H9 (cell line): ENCODE results near the gene TMCC1. TPM values are rescaled to one million over a fixed set of nuclear protein-coding genes. Genes with fewer than 3 reads are reported as not detected.

Experiments
- DNase-seq: peaks from one replicate; pipeline ENCODE4 v3.0.0-alpha.2; 2017
- H2AFZ ChIP-seq: one replicate; pipeline ENCODE4 v1.6.1; 2013; ENCODE audit warnings: mild to moderate bottlenecking, low read length, control low read depth, moderate library complexity
- H2AK5ac ChIP-seq: 2 replicates; pipeline ENCODE4 v1.6.1; 2013; ENCODE audit warnings: low read length, control low read depth, mixed read lengths; ENCODE audit not compliant: insufficient read length
- H2BK120ac ChIP-seq: one replicate; pipeline ENCODE4 v1.6.1; 2013; ENCODE audit warnings: low read depth, mild to moderate bottlenecking, low read length, control low read depth, inconsistent platforms; ENCODE audit not compliant: poor library complexity, severe bottlenecking
- H2BK12ac ChIP-seq: 2 replicates; pipeline ENCODE4 v1.6.1; 2013; ENCODE audit warnings: low read length, control low read depth, mixed read lengths, low read depth; ENCODE audit not compliant: insufficient read length
- H2BK15ac ChIP-seq: 2 replicates; pipeline ENCODE4 v1.6.1; 2013; ENCODE audit warnings: low read depth, low read length, control low read depth
- H2BK20ac ChIP-seq: one replicate; pipeline ENCODE4 v1.6.1; 2013; ENCODE audit warnings: low read depth, mild to moderate bottlenecking, low read length, control low read depth, inconsistent platforms; ENCODE audit not compliant: poor library complexity, severe bottlenecking
- H2BK5ac ChIP-seq: 2 replicates; pipeline ENCODE4 v1.6.1; 2013; ENCODE audit warnings: low read length, control low read depth, mixed read lengths; ENCODE audit not compliant: insufficient read length
- H3K14ac ChIP-seq: 2 replicates; pipeline ENCODE4 v1.6.1; 2013; ENCODE audit warnings: low read length, control low read depth; ENCODE audit not compliant: insufficient read depth
- H3K18ac ChIP-seq: 2 replicates; pipeline ENCODE4 v1.6.1; 2013; ENCODE audit warnings: low read depth, mild to moderate bottlenecking, mixed read lengths, low read length, control low read depth; ENCODE audit not compliant: insufficient read length
- H3K23ac ChIP-seq: 2 replicates; pipeline ENCODE4 v1.6.1; 2013; ENCODE audit warnings: low read length, control low read depth, mixed read lengths, low read depth; ENCODE audit not compliant: insufficient read length
- H3K23me2 ChIP-seq: 2 replicates; pipeline ENCODE4 v1.6.1; 2013; ENCODE audit warnings: low read depth, mild to moderate bottlenecking, mixed read lengths, low read length, control low read depth; ENCODE audit not compliant: insufficient read length, poor library complexity, severe bottlenecking
- H3K27ac ChIP-seq: 2 replicates; pipeline ENCODE4 v1.5.1; 2013; ENCODE audit warnings: low read length, control low read depth, mixed read lengths, low read depth; ENCODE audit not compliant: insufficient read length
- H3K27me3 ChIP-seq: 2 replicates; pipeline ENCODE4 v1.6.1; 2013; ENCODE audit warnings: low read length, control low read depth, inconsistent platforms; ENCODE audit not compliant: insufficient read depth
- H3K4ac ChIP-seq: 2 replicates; pipeline ENCODE4 v1.6.1; 2013; ENCODE audit warnings: low read depth, mild to moderate bottlenecking, control low read depth, inconsistent platforms, low read length, moderate library complexity
- H3K4me1 ChIP-seq: 2 replicates; pipeline ENCODE4 v1.6.1; 2013; ENCODE audit warnings: low read length, control low read depth, inconsistent platforms; ENCODE audit not compliant: insufficient read depth
- H3K4me2 ChIP-seq: 2 replicates; pipeline ENCODE4 v1.6.1; 2013; ENCODE audit warnings: low read length, control low read depth, mixed read lengths; ENCODE audit not compliant: insufficient read length, insufficient read depth
- H3K56ac ChIP-seq: 2 replicates; pipeline ENCODE4 v1.6.1; 2013; ENCODE audit warnings: low read depth, mild to moderate bottlenecking, mixed read lengths, low read length, control low read depth; ENCODE audit not compliant: insufficient read length
- H3K79me1 ChIP-seq: 2 replicates; pipeline ENCODE4 v1.6.1; 2013; ENCODE audit warnings: low read depth, mild to moderate bottlenecking, moderate library complexity, low read length, control low read depth, inconsistent platforms; ENCODE audit not compliant: insufficient read depth, poor library complexity, severe bottlenecking
- H3K79me2 ChIP-seq: 2 replicates; pipeline ENCODE4 v1.6.1; 2013; ENCODE audit warnings: low read length, control low read depth, inconsistent platforms; ENCODE audit not compliant: insufficient read depth
- H3K9ac ChIP-seq: 2 replicates; pipeline ENCODE4 v1.6.1; 2013; ENCODE audit warnings: low read length, control low read depth, mixed read lengths; ENCODE audit not compliant: insufficient read length; ENCODE audit errors: extremely low read depth
- H3K9me3 ChIP-seq: one replicate; pipeline ENCODE4 v1.6.1; 2013; ENCODE audit warnings: low read depth, low read length, inconsistent platforms; ENCODE audit not compliant: control insufficient read depth
- H3T11ph ChIP-seq: one replicate; pipeline ENCODE4 v1.6.1; 2013; ENCODE audit warnings: mild to moderate bottlenecking, low read length, control low read depth, inconsistent platforms
- H4K20me1 ChIP-seq: one replicate; pipeline ENCODE4 v1.6.1; 2013; ENCODE audit not compliant: control insufficient read depth, insufficient read length, insufficient read depth
- H4K5ac ChIP-seq: 2 replicates; pipeline ENCODE4 v1.6.1; 2013; ENCODE audit warnings: low read depth, mild to moderate bottlenecking, mixed read lengths, low read length, control low read depth; ENCODE audit not compliant: insufficient read length
- H4K8ac ChIP-seq: replicated peaks from 2 replicates; pipeline ENCODE4 v1.6.1; 2013; ENCODE audit warnings: low read length, control low read depth, mixed read lengths, low read depth; ENCODE audit not compliant: insufficient read length
- H4K91ac ChIP-seq: 2 replicates; pipeline ENCODE4 v1.6.1; 2013; ENCODE audit warnings: low read depth, mild to moderate bottlenecking, moderate library complexity, mixed read lengths, low read length, control low read depth; ENCODE audit not compliant: insufficient read length
- H3K27ac Mint-ChIP-seq, 3 experiments: 2 replicates in 2 of 3; 3 replicates in 1 of 3; pipeline ENCODE4 v1.8.0; 2020 to 2021; ENCODE audit warnings: mixed read lengths in 3 of 3, mild to moderate bottlenecking in 1 of 3, moderate library complexity in 1 of 3
- H3K27me3 Mint-ChIP-seq: 2 replicates; pipeline ENCODE4 v1.8.0; 2021; ENCODE audit warnings: low read depth, mild to moderate bottlenecking, moderate library complexity, mixed read lengths
- H3K36me3 Mint-ChIP-seq, 3 experiments: 2 replicates in 2 of 3; 3 replicates in 1 of 3; pipeline ENCODE4 v1.8.0; 2020 to 2021; ENCODE audit warnings: low read depth in 3 of 3, mixed read lengths in 3 of 3; ENCODE audit not compliant: insufficient read depth in 1 of 3
- H3K4me1 Mint-ChIP-seq, 2 experiments: 2 replicates each; pipeline ENCODE4 v1.8.0; 2020; ENCODE audit warnings: mixed read lengths in 2 of 2
- H3K4me3 Mint-ChIP-seq, 2 experiments: 2 replicates in 1 of 2; 3 replicates in 1 of 2; pipeline ENCODE4 v1.8.0; 2020 to 2021; ENCODE audit warnings: mild to moderate bottlenecking in 2 of 2, mixed read lengths in 2 of 2, moderate library complexity in 1 of 2
- H3K9me3 Mint-ChIP-seq, 2 experiments: 2 replicates in 1 of 2; 3 replicates in 1 of 2; pipeline ENCODE4 v1.8.0; 2020; ENCODE audit warnings: mild to moderate bottlenecking in 2 of 2, mixed read lengths in 2 of 2, moderate library complexity in 1 of 2
- total RNA-seq: library from RNA; stranded (reverse); gene quantifications from 2 replicates; pipeline ENCODE4 v1.2.1, GENCODE V29; 2021
- TF ChIP-seq, protein P1 (sequence below): fragments of 200-600 bp; sonication (generic); conservative IDR thresholded peaks from 3 replicates; pipeline ENCODE4 v1.8.0; 2021; ENCODE audit warnings: antibody characterized with exemption, mild to moderate bottlenecking

Gene TMCC1
- total RNA-seq, 1 experiment from 2014 or later: 24.4 TPM

GRCh38 chr3:129809297-129809696 is 84.2 kb downstream of the TMCC1 start:
- H3K4me2 ChIP-seq: no peak overlapping the region
- DNase-seq: no peak
- no peak overlapping the region for H2BK12ac ChIP-seq
- no peaks in the 10 kb centered on the region for H3K4me1 ChIP-seq
- H2BK120ac ChIP-seq: no peak overlapping the region
- H4K8ac ChIP-seq: no peak overlapping the region
- H2BK20ac ChIP-seq: no peak overlapping the region
- H2BK5ac ChIP-seq: no peak overlapping the region
- no peak overlapping the region for H3K56ac ChIP-seq
- H4K91ac ChIP-seq: no peak overlapping the region
- H2AK5ac ChIP-seq: no peak overlapping the region
- Mint-ChIP-seq H3K4me1 (peaks cover 3 to 5% of the 10 kb centered on the region in 2 experiments; a peak in 2 of 4 replicates), H3K27ac (peak overlapping the region in 1 of 3 experiments; percentile 34; a peak in 2 of 7 replicates), H3K36me3 (no peaks in the 10 kb centered on the region; a peak in 1 of 7 replicates), H3K9me3 (no peaks in the 10 kb centered on the region), H3K4me3 (no peak overlapping the region), H3K27me3 (no peaks in the 10 kb centered on the region)
- no peak overlapping the region for H3K18ac ChIP-seq
- H3K14ac ChIP-seq: no peak overlapping the region
- H3K27ac ChIP-seq: no peak overlapping the region
- H4K5ac ChIP-seq: no peak overlapping the region
- no peaks in the 10 kb centered on the region for H3K9me3 ChIP-seq
- no peaks in the 10 kb centered on the region for H3K79me2 ChIP-seq
- no peaks in the 10 kb centered on the region for H4K20me1 ChIP-seq
- H3T11ph ChIP-seq: no peak overlapping the region
- no peaks in the 10 kb centered on the region for H3K23me2 ChIP-seq
- TF ChIP-seq, protein P1, sequence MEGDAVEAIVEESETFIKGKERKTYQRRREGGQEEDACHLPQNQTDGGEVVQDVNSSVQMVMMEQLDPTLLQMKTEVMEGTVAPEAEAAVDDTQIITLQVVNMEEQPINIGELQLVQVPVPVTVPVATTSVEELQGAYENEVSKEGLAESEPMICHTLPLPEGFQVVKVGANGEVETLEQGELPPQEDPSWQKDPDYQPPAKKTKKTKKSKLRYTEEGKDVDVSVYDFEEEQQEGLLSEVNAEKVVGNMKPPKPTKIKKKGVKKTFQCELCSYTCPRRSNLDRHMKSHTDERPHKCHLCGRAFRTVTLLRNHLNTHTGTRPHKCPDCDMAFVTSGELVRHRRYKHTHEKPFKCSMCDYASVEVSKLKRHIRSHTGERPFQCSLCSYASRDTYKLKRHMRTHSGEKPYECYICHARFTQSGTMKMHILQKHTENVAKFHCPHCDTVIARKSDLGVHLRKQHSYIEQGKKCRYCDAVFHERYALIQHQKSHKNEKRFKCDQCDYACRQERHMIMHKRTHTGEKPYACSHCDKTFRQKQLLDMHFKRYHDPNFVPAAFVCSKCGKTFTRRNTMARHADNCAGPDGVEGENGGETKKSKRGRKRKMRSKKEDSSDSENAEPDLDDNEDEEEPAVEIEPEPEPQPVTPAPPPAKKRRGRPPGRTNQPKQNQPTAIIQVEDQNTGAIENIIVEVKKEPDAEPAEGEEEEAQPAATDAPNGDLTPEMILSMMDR: no peak
- H3K9ac ChIP-seq: no peak overlapping the region
- no peak overlapping the region for H2BK15ac ChIP-seq
- no peaks in the 10 kb centered on the region for H3K27me3 ChIP-seq
- H3K79me1 ChIP-seq: no peaks in the 10 kb centered on the region
- H3K4ac ChIP-seq: no peak overlapping the region
- H3K23ac ChIP-seq: no peak overlapping the region
- H2AFZ ChIP-seq: no peak overlapping the region
